HPDE6-E6E7 (cell line): ENCODE measurements around the gene SLC12A3.
"Not testable (repeated sequence)": the region's sequence is repeated elsewhere in the genome, so short reads cannot be mapped to it uniquely, and the experiment has no call there.

Experiments
- DNase-seq: peaks from one replicate; pipeline ENCODE4 v3.0.0; 2011; ENCODE audit warnings: missing footprints; ENCODE audit errors: extremely low spot score

SLC12A3 gene

DNA sequence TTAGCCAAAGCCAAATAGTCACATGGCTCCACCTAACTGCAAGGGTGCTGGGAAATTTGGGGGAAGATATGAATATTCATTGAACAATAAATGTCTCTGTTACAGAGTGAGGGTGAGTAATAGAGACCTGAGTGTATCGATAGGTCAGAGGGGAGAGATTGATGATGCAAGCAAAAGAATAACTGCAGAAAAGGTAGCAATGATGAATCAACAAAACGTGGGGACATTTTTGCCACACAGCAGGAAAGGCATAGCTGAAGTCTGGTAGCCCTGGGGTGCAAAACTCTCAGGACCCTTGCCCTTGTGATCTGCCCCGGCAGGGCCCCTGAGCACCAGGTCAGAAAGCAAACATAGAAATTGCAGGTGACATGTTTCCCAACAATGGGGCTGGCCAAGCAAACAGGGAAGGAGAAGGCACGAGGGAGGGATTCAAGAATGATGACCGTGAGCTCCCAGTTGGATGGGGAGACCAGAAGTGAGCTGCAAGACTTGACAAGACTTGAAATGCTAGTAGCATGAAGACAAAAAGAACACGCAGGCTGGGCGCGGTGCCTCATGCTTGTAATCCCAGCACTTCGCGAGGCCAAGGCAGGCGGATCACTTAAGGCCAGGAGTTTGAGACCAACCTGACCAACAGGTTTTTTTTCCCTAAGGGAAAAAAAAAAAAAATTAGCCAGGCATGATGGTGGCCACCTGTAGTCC lies 54.2 kb downstream of the SLC12A3 start:
- peak; percentile 62 for DNase-seq

GRCh38 chr16:56921571-56921970 lies 56.6 kb downstream of the SLC12A3 start:
- DNase-seq, result no peak

DNA sequence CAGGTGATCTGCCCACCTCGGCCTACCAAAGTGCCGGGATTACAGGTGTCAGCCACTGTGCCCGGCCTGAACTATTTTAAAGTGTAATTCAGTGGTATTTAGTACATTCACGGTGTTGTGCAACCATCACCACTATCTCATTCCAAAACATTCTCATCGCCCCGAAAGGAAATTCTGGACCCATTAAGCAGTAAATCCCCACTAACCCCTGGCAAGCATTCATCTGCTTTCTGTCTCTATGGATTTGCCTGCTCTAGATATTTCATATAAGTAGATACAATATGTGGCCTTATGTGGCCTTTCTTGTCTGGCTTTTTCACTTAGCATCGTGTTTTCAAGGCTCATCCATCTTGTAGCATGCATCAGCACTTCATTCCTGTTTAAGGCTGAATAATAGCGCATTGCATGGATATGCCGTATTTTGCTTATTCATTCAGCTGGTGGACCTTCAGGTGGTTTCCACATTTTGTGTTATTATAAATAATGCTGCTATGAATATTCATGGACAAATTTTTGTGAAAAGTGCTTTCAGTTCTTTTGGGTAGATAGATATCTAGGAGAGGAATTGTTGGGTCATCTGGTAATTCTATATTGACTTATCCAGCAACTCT lies 58.6 kb downstream of the SLC12A3 start:
- no peak for DNase-seq

DNA sequence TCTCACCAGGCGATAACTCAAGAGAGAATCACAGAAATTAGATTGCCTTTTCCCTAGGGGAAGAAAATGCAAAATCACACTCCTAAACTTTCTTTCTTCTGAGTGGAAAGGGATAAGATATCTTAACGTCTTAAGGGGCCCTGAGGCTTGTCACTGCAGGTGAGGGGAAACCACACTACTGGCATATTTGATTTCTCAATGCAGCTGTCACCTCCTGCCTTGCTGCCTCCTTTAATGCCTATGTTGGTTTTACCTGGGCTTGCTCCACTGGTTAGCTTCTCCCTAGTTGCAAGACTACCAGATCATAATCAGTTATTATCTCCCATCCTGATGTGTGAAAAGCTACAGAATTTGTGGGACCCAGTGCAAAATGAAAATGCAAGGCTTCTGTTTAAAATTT lies 62.5 kb downstream of the SLC12A3 start:
- DNase-seq, result no peak

DNA sequence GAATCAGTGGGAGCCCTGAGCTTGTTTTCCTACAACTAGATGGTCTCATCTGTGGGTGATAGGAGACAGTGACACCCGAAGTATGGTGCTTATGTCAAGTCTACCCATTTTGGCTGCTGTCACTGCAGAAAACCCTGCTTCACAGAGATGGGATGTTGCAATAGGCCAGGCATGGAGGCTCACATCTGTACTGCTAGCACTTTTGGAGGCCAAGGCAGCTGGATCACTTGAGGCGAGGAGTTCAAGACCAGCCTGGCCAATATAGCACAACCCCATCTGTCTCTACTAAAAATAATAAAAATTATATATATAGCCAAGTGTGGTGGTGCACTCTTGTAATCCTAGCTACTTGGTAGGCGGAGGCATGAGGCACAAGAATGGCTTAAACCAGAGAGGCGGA lies 64.6 kb downstream of the SLC12A3 start:
- DNase-seq, result no peak

DNA sequence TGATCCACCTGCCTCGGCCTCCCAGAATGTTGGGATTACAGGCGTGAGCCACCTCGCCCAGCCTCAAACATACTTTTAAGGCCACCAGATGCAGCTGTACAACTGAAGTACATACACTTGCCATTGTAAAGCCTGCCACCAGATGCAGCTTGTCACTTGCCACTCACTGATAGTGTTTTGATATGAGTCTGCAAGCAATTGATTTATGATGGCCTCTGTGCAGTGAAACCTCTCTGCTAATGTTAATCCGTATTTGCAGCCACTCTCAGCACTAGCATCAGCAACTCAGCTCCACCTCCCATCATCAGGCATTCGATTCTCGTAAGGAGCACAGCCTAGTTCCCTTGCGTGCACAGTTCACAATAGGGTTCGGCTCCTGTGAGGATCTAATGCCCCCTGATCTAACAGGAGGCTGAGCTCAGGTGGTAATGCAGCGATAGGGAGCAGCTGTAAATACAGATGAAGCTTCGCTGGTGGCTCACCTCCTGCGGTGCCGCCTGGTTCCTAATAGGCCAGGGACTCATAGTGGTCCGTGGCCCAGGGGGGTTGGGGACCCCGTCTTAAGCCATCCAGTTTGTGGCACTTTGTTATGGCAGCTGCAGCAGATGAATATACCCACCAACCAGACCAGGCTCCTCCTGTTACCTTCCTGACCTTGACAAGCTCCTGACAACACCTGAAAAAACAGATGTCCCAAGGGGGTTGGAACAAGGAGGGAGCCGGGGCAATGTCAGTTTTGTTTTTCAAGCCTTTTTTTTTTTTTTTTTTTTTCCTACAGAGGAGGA lies 65.7 kb downstream of the SLC12A3 start:
- no peak for DNase-seq

DNA sequence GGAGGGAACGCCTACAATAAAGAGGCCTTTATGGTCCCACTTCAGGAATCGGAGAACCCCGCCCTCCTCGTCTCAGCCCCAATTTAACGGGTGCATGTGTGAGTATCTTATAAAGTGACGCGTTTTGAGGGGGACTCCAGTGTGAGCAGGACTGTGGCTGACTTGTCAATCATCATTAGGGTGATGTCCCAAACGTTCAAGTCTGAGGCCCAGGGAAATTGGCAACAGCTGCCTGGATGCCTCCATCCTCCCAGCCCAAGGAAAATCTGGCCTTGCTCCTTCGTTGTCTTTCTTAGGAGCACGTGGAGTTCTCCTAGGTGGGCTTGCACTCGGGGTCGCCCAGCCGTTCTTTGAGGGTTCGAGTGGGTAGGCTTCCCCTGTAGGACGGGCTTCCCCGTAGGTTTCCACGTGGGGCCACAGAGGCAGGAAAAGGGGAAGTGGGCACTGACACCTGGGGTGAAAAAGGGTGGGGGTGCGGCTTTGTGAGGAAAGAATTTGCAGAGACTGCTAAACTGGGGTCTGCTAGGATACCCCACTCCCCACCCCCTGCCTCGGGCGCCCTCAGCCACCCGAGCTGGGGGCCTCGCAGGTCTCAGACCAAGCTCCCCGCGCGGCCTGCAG lies 66.4 kb downstream of the SLC12A3 start:
- DNase-seq, result no peak

- peak; percentile 100 for DNase-seq
Observed at GRCh38 chr16:56931892-56932720, 67.1 kb downstream of the SLC12A3 start, which contains the start of gene HERPUD1. TSS of gene HERPUD1 (plus strand) at chr16:56932142. CDS start at chr16:56932245, 103 bp downstream.

DNA sequence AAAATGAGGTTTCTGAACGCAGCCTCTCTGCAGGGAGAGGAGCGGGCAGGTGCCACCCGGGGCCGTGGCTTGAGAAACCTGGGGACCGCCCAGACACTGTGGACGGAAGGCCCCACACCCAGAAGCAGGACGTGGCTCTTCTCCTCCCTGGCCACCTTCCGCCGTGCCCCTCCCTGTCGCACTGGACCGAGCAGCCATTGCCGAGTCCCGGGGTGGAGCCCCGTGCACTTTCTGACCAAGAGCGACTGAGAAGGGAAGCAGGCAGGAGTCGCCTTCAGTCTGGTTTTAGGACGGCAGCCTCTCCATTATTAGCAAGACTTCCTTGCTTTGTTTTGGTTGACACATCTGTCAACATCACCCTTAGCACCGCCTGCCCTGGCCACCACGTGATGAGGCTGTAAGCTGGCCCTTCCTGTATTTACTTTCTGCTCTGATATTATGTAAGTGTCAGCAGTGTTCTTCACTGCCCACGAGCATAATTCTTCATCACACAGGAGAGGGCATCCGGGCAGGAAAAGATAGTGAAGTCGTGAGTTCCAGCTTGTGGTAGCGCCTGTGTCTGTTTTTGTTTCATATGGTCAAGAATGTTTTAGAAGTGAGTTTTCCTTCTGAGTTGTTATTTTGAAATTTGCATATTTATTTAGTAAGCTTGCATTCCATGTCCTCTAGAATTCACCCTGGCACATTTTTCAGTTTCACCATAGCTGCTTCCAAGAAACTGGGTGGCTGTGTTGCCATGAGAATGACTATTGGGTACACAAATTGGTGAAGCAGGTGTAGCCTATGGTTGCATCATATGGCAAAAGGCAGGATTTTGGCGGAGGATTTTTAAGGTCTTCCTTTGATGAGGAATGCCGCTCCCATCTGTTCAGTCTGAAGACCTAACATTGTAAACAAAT lies 68.0 kb downstream of the SLC12A3 start:
- DNase-seq, result peak; percentile 53

GRCh38 chr16:56933828-56934598 lies 69.0 kb downstream of the SLC12A3 start:
- no peak for DNase-seq

GRCh38 chr16:56934599-56935145 lies 69.7 kb downstream of the SLC12A3 start:
- not testable (repeated sequence) for DNase-seq

DNA sequence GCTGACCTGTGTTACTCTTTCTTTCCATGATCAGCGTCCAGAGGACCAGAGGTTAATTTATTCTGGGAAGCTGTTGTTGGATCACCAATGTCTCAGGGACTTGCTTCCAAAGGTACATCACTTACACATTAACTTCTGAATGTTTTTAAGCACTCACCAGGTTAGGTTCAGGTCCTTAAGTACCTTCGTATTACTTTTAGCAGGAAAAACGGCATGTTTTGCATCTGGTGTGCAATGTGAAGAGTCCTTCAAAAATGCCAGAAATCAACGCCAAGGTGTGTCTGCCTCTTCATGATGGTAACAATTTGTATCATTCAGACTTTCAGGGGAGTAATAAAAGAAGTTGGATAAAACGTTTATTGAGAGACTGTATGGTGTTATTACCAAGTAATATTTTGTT lies 70.2 kb downstream of the SLC12A3 start:
- DNase-seq, result no peak

DNA sequence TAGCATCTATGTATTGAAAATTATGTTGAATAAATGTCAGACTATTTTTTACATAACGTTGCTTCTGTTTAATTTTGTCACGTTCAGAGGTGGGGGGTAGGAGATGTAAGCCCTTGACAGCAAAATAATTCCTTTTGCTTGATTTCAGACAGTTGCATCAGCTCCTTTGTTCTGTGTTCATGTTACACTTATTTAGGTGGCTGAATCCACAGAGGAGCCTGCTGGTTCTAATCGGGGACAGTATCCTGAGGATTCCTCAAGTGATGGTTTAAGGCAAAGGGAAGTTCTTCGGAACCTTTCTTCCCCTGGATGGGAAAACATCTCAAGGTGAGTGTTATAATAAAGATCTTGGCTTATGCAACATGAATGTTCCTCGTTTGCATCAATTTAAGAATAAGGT lies 71.5 kb downstream of the SLC12A3 start:
- no peak for DNase-seq

GRCh38 chr16:56936950-56937349 lies 71.9 kb downstream of the SLC12A3 start:
- no peak for DNase-seq

GRCh38 chr16:56938664-56939513 lies 73.9 kb downstream of the SLC12A3 start:
- no peak for DNase-seq

- no peak for DNase-seq
Observed at GRCh38 chr16:56939801-56940200, 74.8 kb downstream of the SLC12A3 start.

DNA sequence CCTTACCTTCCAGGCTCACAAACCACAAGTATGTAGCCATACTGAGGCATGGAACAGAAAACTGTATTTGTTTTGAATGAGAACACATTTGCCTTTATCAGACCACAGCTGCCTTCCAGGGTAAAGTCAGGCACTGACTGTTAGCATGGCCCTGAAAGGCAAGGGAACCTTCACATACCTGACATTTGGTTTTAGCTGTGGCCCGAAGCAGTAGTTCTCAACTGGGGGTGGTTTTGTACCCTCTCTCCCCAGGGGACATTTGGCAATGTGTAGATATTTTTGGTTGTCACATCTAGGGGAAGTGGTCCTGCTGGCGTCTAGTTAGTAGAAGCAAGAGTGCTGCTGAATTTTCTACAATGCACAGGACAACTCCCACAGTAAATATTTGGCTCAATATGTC lies 76.1 kb downstream of the SLC12A3 start:
- DNase-seq, result no peak

DNA sequence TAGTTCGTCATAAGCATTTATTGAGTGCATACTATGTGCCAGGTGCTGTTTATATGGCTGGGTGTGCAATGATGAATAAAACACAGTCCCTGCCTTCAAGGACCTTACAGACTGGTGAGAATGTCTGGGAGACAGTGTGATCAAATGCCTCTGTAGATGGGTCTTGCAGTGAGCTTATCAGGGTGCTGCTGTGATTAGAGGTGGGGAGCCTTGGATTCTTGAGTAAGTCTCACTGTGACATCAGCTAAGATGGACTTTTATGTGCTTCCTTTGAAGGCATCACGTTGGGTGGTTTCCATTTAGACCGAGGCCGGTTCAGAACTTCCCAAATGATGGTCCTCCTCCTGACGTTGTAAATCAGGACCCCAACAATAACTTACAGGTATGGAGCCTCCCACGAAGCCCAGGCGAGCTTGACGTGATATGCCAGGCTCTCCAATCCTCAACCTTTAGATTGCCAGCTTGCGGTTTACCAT lies 76.9 kb downstream of the SLC12A3 start:
- DNase-seq, result no peak
